ENCODE data around the gene FAM72C.
"Not testable (repeated sequence)": the region's sequence is repeated elsewhere in the genome, so short reads cannot be mapped to it uniquely, and the experiment has no call there.

DNA sequence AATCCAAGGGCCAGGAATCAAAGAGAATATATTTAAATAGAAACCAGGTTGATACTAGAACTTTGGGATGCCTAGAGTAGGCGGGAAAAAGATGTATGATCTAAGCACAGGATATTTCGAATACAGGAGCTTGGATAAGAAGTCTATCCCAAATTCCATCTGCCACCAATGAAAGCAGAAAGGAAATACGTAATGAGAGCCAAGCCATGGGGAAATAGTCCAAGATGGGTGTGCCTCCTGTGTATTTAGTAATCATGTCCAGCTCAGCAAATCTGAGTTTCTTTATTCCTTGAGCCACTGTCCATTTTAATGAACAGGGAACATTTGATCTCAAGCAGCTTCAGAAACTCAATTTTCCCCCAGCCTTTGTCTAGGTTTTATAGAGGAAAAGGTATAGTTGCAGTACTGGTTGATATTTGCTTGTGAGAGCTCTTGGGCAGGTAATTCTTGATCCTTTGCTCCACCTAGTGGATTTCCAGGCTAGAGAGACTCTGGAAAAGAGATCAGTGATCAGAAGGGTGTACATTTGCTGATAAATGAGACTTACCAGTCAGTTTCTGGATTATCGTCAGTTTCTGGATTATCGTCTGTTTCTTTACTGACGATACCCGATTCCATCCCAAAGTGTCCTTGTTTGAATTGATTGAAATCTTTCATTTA is 28.3 kb downstream of the FAM72C start:
- TF ChIP-seq, protein P1, sequence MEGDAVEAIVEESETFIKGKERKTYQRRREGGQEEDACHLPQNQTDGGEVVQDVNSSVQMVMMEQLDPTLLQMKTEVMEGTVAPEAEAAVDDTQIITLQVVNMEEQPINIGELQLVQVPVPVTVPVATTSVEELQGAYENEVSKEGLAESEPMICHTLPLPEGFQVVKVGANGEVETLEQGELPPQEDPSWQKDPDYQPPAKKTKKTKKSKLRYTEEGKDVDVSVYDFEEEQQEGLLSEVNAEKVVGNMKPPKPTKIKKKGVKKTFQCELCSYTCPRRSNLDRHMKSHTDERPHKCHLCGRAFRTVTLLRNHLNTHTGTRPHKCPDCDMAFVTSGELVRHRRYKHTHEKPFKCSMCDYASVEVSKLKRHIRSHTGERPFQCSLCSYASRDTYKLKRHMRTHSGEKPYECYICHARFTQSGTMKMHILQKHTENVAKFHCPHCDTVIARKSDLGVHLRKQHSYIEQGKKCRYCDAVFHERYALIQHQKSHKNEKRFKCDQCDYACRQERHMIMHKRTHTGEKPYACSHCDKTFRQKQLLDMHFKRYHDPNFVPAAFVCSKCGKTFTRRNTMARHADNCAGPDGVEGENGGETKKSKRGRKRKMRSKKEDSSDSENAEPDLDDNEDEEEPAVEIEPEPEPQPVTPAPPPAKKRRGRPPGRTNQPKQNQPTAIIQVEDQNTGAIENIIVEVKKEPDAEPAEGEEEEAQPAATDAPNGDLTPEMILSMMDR (IDR thresholded peaks at IDR 0.05), result not testable (repeated sequence)
- TF ChIP-seq POLR2A (IDR thresholded peaks at IDR 0.05), result not testable (repeated sequence)
